Measurements from ENCODE around the gene WHRN. TPM values are rescaled to one million over a fixed set of nuclear protein-coding genes. Genes with fewer than 3 reads are reported as not detected.
A peak's percentile ranks its signal among the peaks of the same experiment; 100 is the strongest.

Gene WHRN
- polyA plus RNA-seq (2013), result 16.1 and 16.7 TPM in 2 replicates

DNA sequence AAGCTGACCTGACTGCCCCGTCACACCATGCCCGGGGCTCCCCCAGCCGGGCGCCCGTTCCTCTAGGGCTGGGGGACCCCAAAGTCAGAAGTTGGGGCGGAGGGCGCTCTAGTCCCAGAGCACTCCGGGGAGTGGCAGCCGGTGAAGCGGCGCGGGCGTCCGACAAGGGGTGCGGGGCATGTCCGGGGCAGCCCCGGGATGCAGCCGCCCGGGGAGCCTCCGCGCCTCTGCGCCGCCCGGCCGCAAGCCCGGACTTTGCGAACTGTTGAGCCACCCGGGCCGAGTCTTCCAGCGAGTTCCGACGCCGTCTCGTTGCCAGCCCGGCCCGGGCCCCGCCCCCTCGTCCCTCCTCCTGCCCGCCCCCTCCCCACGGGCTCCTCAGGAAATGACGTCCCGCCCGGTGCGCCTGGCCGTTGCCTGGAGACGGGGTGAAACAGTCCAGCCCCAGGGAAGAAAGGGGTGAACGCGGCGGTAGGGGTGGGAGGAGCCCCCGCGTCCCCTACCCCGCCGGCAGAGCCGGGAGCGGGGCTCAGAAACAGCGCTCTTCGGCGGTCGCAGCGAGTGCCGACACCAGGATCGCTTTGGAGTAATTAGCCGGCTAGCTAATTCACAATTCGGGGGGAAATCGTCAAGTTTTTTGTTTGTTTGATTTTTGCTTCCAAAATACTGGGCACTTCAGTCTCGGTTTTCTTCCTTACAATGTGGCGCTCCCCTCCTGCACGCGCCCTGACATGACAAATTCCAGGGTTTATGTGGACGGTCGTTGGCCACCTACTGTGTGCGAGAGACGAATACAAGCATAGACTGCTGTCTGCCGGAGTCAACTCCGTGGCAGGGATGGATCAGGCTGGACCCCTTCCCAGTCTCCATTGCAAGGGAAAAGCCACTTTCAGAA lies at the start of gene WHRN:
TSS of gene WHRN (minus strand) at position 287 of the 895 bp plus-strand sequence. CDS start 672 bp downstream, outside the sequence.
- H4K8ac ChIP-seq (ENCODE audit: low read depth, low read length), result peak within 1 kb of the TSS; percentile 74

DNA sequence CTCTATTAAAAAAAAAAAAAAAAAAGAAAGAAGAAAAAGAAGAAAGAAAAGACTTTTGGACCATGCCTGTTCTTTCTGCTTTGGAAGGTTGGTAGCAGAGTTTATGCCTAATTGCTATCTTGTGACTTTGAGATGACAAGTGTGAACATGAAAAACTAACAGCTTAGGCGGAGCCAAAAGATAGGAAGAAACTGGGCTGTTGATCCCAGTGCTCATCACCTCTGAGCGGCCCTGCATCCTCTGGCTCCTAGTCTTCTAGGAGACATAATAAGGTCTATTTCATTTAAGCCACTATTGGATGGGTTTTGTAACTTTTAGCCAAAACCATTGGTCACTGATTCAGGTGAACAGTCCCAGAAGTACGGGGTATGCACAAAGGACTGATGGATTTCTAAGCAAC lies 47.9 kb upstream of the WHRN start:
- Histone ChIP-seq H3K9ac (ENCODE audit: low read length) (no peak overlapping the region), H3K79me2 (ENCODE audit: control insufficient read depth, insufficient read depth, low read length, poor library complexity) (no peaks in the 10 kb centered on the region), H3K4me1 (ENCODE audit: control insufficient read depth in 1 of 2, insufficient read depth in 2 of 2, low read length in 2 of 2) (peaks cover 10 to 14% of the 10 kb centered on the region in 2 experiments), H4K12ac (ENCODE audit: low read depth, low read length) (no peak overlapping the region), H3K36me3 (ENCODE audit: control insufficient read depth in 1 of 2, insufficient read depth in 2 of 2, low read length in 2 of 2) (no peaks in the 10 kb centered on the region), H4K91ac (ENCODE audit: low read depth, low read length) (peak overlapping the region; percentile 58), H3K23ac (ENCODE audit: low read length) (no peak overlapping the region), H3K79me1 (ENCODE audit: low read length) (peaks cover 19% of the 10 kb centered on the region), H2BK12ac (ENCODE audit: low read length) (peak overlapping the region; percentile 78), H3K27ac (ENCODE audit: low read depth, low read length) (no peak overlapping the region), H3K18ac (ENCODE audit: low read length) (no peak overlapping the region), H3K9me3 (ENCODE audit: insufficient read depth, low read depth, low read length) (no peaks in the 10 kb centered on the region), H3K27me3 (ENCODE audit: insufficient read depth, low read length) (no peaks in the 10 kb centered on the region), H3K4ac (ENCODE audit: low read depth, low read length) (no peak overlapping the region), H3K4me3 (ENCODE audit: low read depth, low read length) (no peak overlapping the region), H2BK5ac (ENCODE audit: low read depth, low read length, poor library complexity) (no peak overlapping the region), H2AK5ac (ENCODE audit: low read length) (peak overlapping the region; percentile 52), H3K4me2 (ENCODE audit: low read length) (no peak overlapping the region), H4K8ac (ENCODE audit: low read depth, low read length) (no peak overlapping the region), H3K14ac (ENCODE audit: low read length) (no peak overlapping the region), H2BK120ac (ENCODE audit: insufficient read depth, low read length, poor library complexity) (no peak overlapping the region), H2AFZ (ENCODE audit: insufficient read depth, low read length, poor library complexity) (no peak overlapping the region)
- no CpG with 5 or more reads among the region's 3 CpGs for WGBS (ENCODE audit: extremely low coverage, insufficient coverage, insufficient read length)
- no peak for DNase-seq

More for the DNA sequence above, at the start of gene WHRN:
- Histone ChIP-seq H3K4me1 (ENCODE audit: control insufficient read depth in 1 of 2, insufficient read depth in 2 of 2, low read length in 2 of 2) (peaks cover 8 to 19% of the 10 kb centered on the region in 2 experiments), H4K12ac (ENCODE audit: low read depth, low read length) (peak within 1 kb of the TSS; percentile 64), H3K4me2 (ENCODE audit: low read length) (peak within 1 kb of the TSS; percentile 85), H3K27me3 (ENCODE audit: insufficient read depth, low read length) (no peaks in the 10 kb centered on the region), H3K9me3 (ENCODE audit: insufficient read depth, low read depth, low read length) (peaks cover 2% of the 10 kb centered on the region), H3K23ac (ENCODE audit: low read length) (no peak within 1 kb of the TSS), H3K14ac (ENCODE audit: low read length) (peak within 1 kb of the TSS; percentile 83), H3K27ac (ENCODE audit: low read depth, low read length) (no peak within 1 kb of the TSS), H3K4me3 (ENCODE audit: low read depth, low read length) (peak within 1 kb of the TSS; percentile 80), H2AK5ac (ENCODE audit: low read length) (peak within 1 kb of the TSS; percentile 29), H2BK12ac (ENCODE audit: low read length) (no peak within 1 kb of the TSS), H3K79me1 (ENCODE audit: low read length) (peaks cover 12% of the 10 kb centered on the region), H3K18ac (ENCODE audit: low read length) (peak within 1 kb of the TSS; percentile 69), H2BK5ac (ENCODE audit: low read depth, low read length, poor library complexity) (peak within 1 kb of the TSS; percentile 31), H2BK120ac (ENCODE audit: insufficient read depth, low read length, poor library complexity) (peak within 1 kb of the TSS; percentile 54), H2AFZ (ENCODE audit: insufficient read depth, low read length, poor library complexity) (peak within 1 kb of the TSS; percentile 82), H3K36me3 (ENCODE audit: control insufficient read depth in 1 of 2, insufficient read depth in 2 of 2, low read length in 2 of 2) (no peaks in the 10 kb centered on the region), H3K9ac (ENCODE audit: low read length) (peak within 1 kb of the TSS; percentile 76), H4K91ac (ENCODE audit: low read depth, low read length) (peak within 1 kb of the TSS; percentile 37), H3K4ac (ENCODE audit: low read depth, low read length) (peak within 1 kb of the TSS; percentile 33), H3K79me2 (ENCODE audit: control insufficient read depth, insufficient read depth, low read length, poor library complexity) (peaks cover 4% of the 10 kb centered on the region)
- DNase-seq, result peak; percentile 90 to 91
- WGBS (ENCODE audit: extremely low coverage, insufficient coverage, insufficient read length), result no CpG with 5 or more reads among the region's 75 CpGs

DNA sequence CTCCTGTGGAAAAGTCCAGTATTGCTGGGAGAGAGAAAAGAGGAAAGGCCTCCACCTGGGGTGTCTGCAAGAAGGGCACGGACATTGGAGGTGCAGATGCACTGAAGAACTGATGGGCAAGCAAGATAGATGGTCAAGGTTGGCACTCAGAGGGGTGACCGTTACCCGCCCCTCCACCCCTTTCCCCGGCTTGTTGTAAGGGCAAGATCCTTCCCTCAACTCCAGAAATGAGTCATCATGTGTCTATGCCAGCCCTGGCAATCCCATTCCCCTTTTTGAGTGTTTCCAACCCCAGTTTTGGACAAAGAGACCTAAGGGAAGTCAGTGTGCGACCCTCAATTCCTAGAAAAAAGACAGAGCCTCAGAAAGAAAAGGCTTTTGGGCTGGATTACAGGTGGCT lies 47.4 kb upstream of the WHRN start:
- Histone ChIP-seq H3K36me3 (ENCODE audit: control insufficient read depth in 1 of 2, insufficient read depth in 2 of 2, low read length in 2 of 2) (no peaks in the 10 kb centered on the region), H2BK5ac (ENCODE audit: low read depth, low read length, poor library complexity) (peak overlapping the region; percentile 55), H3K4me2 (ENCODE audit: low read length) (no peak overlapping the region), H4K12ac (ENCODE audit: low read depth, low read length) (no peak overlapping the region), H3K14ac (ENCODE audit: low read length) (peak overlapping the region; percentile 8), H3K4me1 (ENCODE audit: control insufficient read depth in 1 of 2, insufficient read depth in 2 of 2, low read length in 2 of 2) (peaks cover 10 to 14% of the 10 kb centered on the region in 2 experiments), H3K9me3 (ENCODE audit: insufficient read depth, low read depth, low read length) (no peaks in the 10 kb centered on the region), H2BK12ac (ENCODE audit: low read length) (peak overlapping the region; percentile 78), H2BK120ac (ENCODE audit: insufficient read depth, low read length, poor library complexity) (peak overlapping the region; percentile 49), H2AFZ (ENCODE audit: insufficient read depth, low read length, poor library complexity) (no peak overlapping the region), H3K79me2 (ENCODE audit: control insufficient read depth, insufficient read depth, low read length, poor library complexity) (no peaks in the 10 kb centered on the region), H2AK5ac (ENCODE audit: low read length) (peak overlapping the region; percentile 33), H4K91ac (ENCODE audit: low read depth, low read length) (peak overlapping the region; percentile 76), H3K9ac (ENCODE audit: low read length) (no peak overlapping the region), H3K27me3 (ENCODE audit: insufficient read depth, low read length) (no peaks in the 10 kb centered on the region), H3K79me1 (ENCODE audit: low read length) (peaks cover 18% of the 10 kb centered on the region), H3K4me3 (ENCODE audit: low read depth, low read length) (no peak overlapping the region), H3K18ac (ENCODE audit: low read length) (no peak overlapping the region), H3K27ac (ENCODE audit: low read depth, low read length) (peak overlapping the region; percentile 87), H3K23ac (ENCODE audit: low read length) (no peak overlapping the region), H3K4ac (ENCODE audit: low read depth, low read length) (peak overlapping the region; percentile 4), H4K8ac (ENCODE audit: low read depth, low read length) (no peak overlapping the region)
- no CpG with 5 or more reads among the region's 5 CpGs for WGBS (ENCODE audit: extremely low coverage, insufficient coverage, insufficient read length)
- no peak for DNase-seq

DNA sequence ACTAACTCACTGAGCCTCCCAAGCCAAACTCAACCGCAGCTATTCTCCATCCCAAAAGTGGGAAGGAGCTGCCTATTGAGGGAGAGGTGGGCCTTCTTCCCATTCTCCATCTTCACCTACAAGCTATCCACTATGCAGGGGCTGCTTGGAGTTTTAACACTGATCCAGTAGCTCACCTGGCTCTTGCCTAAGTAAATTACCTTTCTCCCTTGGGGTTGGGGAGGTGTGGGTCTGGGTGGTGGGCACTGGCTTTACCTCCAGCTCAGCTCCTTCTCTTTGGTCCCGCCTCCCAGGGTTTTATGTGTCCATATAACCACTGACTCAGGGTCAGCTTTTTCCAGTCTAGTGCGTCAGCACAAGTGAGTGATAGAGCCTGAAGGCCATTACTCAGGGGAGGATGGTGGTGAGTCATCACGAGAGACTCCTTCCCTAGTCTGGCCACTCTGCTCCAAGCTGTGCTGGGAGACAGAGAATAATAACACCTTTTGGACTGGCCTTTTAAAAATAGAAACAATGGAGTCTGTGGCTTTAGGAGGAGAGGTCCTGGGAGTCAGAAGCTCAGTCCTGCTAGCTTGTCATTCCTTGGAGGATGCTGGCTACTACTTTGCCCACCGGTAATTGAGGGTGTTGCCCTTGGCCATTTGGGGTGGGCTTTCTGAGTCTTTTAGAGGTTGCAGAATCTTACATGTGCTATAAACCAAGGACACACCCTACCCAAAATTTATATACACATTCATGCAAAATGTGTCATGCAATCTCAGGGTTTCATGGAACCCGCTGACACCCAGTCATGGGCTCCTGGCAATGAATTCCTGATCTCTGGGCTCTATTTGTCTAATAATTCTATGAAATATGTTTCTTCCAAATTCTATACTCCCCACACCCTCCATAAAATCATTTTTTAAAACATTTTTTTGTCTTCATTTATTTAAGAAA lies 46.7 kb upstream of the WHRN start:
- Histone ChIP-seq H2BK120ac (ENCODE audit: insufficient read depth, low read length, poor library complexity) (peak overlapping the region; percentile 75), H3K9me3 (ENCODE audit: insufficient read depth, low read depth, low read length) (no peaks in the 10 kb centered on the region), H3K4ac (ENCODE audit: low read depth, low read length) (peak overlapping the region; percentile 2), H3K18ac (ENCODE audit: low read length) (peak overlapping the region; percentile 40), H3K23ac (ENCODE audit: low read length) (no peak overlapping the region), H3K36me3 (ENCODE audit: control insufficient read depth in 1 of 2, insufficient read depth in 2 of 2, low read length in 2 of 2) (no peaks in the 10 kb centered on the region), H3K4me3 (ENCODE audit: low read depth, low read length) (no peak overlapping the region), H2AK5ac (ENCODE audit: low read length) (peak overlapping the region; percentile 6), H3K9ac (ENCODE audit: low read length) (no peak overlapping the region), H3K14ac (ENCODE audit: low read length) (peak overlapping the region; percentile 34), H3K27ac (ENCODE audit: low read depth, low read length) (peak overlapping the region; percentile 87), H3K79me1 (ENCODE audit: low read length) (peaks cover 16% of the 10 kb centered on the region), H3K79me2 (ENCODE audit: control insufficient read depth, insufficient read depth, low read length, poor library complexity) (no peaks in the 10 kb centered on the region), H4K12ac (ENCODE audit: low read depth, low read length) (no peak overlapping the region), H3K4me1 (ENCODE audit: control insufficient read depth in 1 of 2, insufficient read depth in 2 of 2, low read length in 2 of 2) (peaks cover 10 to 16% of the 10 kb centered on the region in 2 experiments), H3K27me3 (ENCODE audit: insufficient read depth, low read length) (no peaks in the 10 kb centered on the region), H2AFZ (ENCODE audit: insufficient read depth, low read length, poor library complexity) (no peak overlapping the region), H4K91ac (ENCODE audit: low read depth, low read length) (peak overlapping the region; percentile 86), H4K8ac (ENCODE audit: low read depth, low read length) (peak overlapping the region; percentile 25), H3K4me2 (ENCODE audit: low read length) (peak overlapping the region; percentile 40), H2BK5ac (ENCODE audit: low read depth, low read length, poor library complexity) (peak overlapping the region; percentile 37), H2BK12ac (ENCODE audit: low read length) (peak overlapping the region; percentile 77)
- peak; percentile 93 to 94 for DNase-seq
- WGBS (ENCODE audit: extremely low coverage, insufficient coverage, insufficient read length), result no CpG with 5 or more reads among the region's 6 CpGs

Measured in trophoblast cell (in vitro differentiated cells and primary cell).